ENCODE data around the gene TMEM72.

The TMEM72 gene

DNA sequence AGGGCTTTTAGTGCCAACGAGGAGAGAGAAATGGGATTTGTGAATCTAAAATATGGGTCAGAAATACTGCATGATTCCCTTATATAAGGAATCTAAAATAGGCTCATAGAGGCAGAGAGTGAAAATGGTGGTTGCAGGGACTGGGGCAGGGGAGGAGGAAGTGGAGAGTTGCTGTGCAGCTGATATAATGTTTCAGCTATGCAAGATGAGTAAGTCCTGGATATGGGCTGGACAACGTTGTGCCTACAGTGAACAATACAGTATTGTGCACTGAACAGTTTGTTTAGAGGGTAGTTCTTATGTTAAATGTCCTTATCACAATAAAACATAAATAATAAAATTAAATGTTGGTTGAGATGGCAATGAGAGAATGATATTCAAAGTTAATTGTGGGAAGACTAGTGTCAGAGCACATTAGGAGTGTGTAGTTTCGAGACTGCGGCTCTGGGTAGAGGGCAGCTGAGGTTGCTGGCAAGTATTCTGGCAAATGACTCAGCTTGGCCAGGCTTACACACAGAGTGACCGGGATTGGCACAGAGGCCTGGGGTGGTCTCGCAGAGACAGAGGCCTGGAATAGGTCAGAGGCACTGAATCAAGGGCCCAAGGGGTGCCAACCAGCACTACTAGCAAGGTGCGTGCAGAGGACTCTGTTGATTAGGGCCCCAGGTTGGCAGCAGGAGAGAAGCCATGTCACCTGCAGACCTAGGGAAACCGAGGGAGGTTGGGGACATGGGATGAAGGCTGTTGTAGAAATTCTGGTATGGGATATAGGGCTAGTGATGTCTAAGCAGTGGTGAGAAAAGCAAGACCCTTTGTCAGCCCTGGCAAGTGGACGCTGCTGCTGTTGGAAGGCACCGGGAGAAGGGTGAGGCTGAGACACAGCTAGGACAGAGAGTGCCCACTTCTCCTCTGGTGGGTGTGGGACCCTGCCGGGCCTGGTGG lies 70.3 kb downstream of the TMEM72 start:
- peak; percentile 57 for DNase-seq (ENCODE audit: low spot score)
- TF ChIP-seq, protein P1, sequence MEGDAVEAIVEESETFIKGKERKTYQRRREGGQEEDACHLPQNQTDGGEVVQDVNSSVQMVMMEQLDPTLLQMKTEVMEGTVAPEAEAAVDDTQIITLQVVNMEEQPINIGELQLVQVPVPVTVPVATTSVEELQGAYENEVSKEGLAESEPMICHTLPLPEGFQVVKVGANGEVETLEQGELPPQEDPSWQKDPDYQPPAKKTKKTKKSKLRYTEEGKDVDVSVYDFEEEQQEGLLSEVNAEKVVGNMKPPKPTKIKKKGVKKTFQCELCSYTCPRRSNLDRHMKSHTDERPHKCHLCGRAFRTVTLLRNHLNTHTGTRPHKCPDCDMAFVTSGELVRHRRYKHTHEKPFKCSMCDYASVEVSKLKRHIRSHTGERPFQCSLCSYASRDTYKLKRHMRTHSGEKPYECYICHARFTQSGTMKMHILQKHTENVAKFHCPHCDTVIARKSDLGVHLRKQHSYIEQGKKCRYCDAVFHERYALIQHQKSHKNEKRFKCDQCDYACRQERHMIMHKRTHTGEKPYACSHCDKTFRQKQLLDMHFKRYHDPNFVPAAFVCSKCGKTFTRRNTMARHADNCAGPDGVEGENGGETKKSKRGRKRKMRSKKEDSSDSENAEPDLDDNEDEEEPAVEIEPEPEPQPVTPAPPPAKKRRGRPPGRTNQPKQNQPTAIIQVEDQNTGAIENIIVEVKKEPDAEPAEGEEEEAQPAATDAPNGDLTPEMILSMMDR (IDR thresholded peaks at IDR 0.05; ENCODE audit: extremely low read depth, missing control alignments) = no peak

GRCh38 chr10:44982114-44982460 lies 71.0 kb downstream of the TMEM72 start:
- TF ChIP-seq, protein P1 (IDR thresholded peaks at IDR 0.05; ENCODE audit: extremely low read depth, missing control alignments) = no peak
- no peak for DNase-seq (ENCODE audit: low spot score)

GRCh38 chr10:44982496-44982895 lies 71.4 kb downstream of the TMEM72 start:
- TF ChIP-seq, protein P1 (IDR thresholded peaks at IDR 0.05; ENCODE audit: extremely low read depth, missing control alignments) = no peak
- no peak for DNase-seq (ENCODE audit: low spot score)

GRCh38 chr10:44983066-44983894 lies 72.1 kb downstream of the TMEM72 start:
- TF ChIP-seq, protein P1 (IDR thresholded peaks at IDR 0.05; ENCODE audit: extremely low read depth, missing control alignments) = no peak
- DNase-seq (ENCODE audit: low spot score) = no peak

GRCh38 chr10:44983895-44984278 lies 72.8 kb downstream of the TMEM72 start:
- no peak for DNase-seq (ENCODE audit: low spot score)
- TF ChIP-seq, protein P1 (IDR thresholded peaks at IDR 0.05; ENCODE audit: extremely low read depth, missing control alignments) = no peak

GRCh38 chr10:44984671-44985101 lies 73.5 kb downstream of the TMEM72 start:
- DNase-seq (ENCODE audit: low spot score) = no peak
- TF ChIP-seq, protein P1 (IDR thresholded peaks at IDR 0.05; ENCODE audit: extremely low read depth, missing control alignments) = no peak

DNA sequence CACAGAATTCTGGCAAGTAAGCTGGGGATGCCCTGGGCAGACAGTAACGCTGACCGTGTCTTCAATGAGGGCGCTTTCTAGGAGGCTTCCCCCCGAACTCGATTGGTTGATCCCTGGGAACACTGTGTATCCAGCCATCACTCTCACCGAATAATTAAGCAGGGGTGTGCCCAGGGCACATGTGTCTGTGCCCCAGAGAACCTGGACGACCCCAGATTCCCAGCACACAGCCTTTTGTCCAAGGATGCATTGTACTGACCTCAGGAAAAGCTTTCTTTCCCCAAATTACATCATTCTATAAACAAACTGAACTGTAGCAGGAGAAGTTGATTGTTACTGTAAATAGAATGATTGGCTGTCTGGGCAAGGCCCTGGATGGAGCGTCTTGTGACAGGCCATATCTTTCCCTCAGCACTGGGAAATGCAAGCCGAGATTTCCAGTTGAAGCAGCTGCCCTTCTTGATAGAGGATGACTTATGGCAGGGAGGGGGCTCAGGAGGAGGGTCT lies 74.1 kb downstream of the TMEM72 start:
- DNase-seq (ENCODE audit: low spot score) = no peak
- TF ChIP-seq, protein P1 (IDR thresholded peaks at IDR 0.05; ENCODE audit: extremely low read depth, missing control alignments) = no peak

All from GM20000 (cell line).